B cell (primary cell): ENCODE data around the gene EPB41L5. TPM values are rescaled to one million over a fixed set of nuclear protein-coding genes. Genes with fewer than 3 reads are reported as not detected.
A peak's percentile ranks its signal among the peaks of the same experiment; 100 is the strongest.

Experiments
- ATAC-seq: fragments of 200-7000 bp; cut with Tn5 transposase; one replicate; pipeline ENCODE4 v1.10.0; 2021; ENCODE audit warnings: low read depth, mild to moderate bottlenecking, moderate number of reproducible peaks, moderate library complexity
- CTCF ChIA-PET: fragments of 350-600 bp; sonication (Branson Sonifier 250); formaldehyde crosslinking; loops from one replicate; lab custom pipeline; 2021; ENCODE audit warnings: antibody characterized with exemption, inconsistent platforms; lab: Charles Lee
- POLR2A ChIA-PET: fragments of 350-600 bp; sonication (Branson Sonifier 250); formaldehyde crosslinking; loops from one replicate; lab custom pipeline; 2021; ENCODE audit warnings: antibody characterized with exemption; lab: Charles Lee
- DNase-seq: peaks from one replicate; pipeline ENCODE4 v3.0.0; 2013
- H2AFZ ChIP-seq: 2 replicates; pipeline ENCODE4 v1.6.1; 2012; ENCODE audit warnings: mild to moderate bottlenecking, low read depth, low read length; ENCODE audit not compliant: insufficient read depth, poor library complexity, severe bottlenecking
- H3K27ac ChIP-seq, 2 donors: 1 replicate in 1 of 2; 2 replicates in 1 of 2; pipeline ENCODE4 v1.5.1; 2012 to 2013; ENCODE audit warnings: low read length in 2 of 2, mild to moderate bottlenecking in 2 of 2, moderate library complexity in 1 of 2
- H3K27me3 ChIP-seq, 4 experiments: fragments of 200-600 bp in 1 of 4; sonication (generic) in 1 of 4; replicated peaks in 1 of 4; 1 replicate in 2 of 4; 2 replicates in 2 of 4; pipeline versions ENCODE4 v1.6.1 to v1.7.0; 2013 to 2016; ENCODE audit warnings: low read length in 3 of 4, mild to moderate bottlenecking in 2 of 4, mixed read lengths in 1 of 4, moderate library complexity in 1 of 4; ENCODE audit not compliant: insufficient read depth in 4 of 4, control insufficient read depth in 3 of 4; ENCODE audit errors: control extremely low read depth in 1 of 4
- H3K36me3 ChIP-seq, 2 experiments: replicated peaks in 1 of 2; 1 replicate in 1 of 2; 2 replicates in 1 of 2; pipeline versions ENCODE4 v1.6.1 to v1.7.1; 2013; ENCODE audit warnings: low read length in 1 of 2; ENCODE audit not compliant: insufficient read depth in 2 of 2, control insufficient read depth in 1 of 2; ENCODE audit errors: control extremely low read depth in 1 of 2, extremely low read depth in 1 of 2
- H3K4me1 ChIP-seq, 2 donors: fragments of 200-600 bp in 1 of 2; sonication (generic) in 1 of 2; 1 replicate in 1 of 2; 2 replicates in 1 of 2; pipeline versions ENCODE4 v1.5.1 to v1.6.1; 2013 to 2017; ENCODE audit warnings: low read length in 2 of 2; ENCODE audit not compliant: control insufficient read depth in 2 of 2, insufficient read depth in 2 of 2
- H3K4me2 ChIP-seq: replicated peaks from 2 replicates; pipeline ENCODE3; 2012; ENCODE audit warnings: mild to moderate bottlenecking, low read depth, low read length; ENCODE audit not compliant: poor library complexity, severe bottlenecking
- H3K4me3 ChIP-seq, 5 experiments: fragments of 200-600 bp in 1 of 5; sonication (generic) in 1 of 5; 1 replicate in 3 of 5; 2 replicates in 2 of 5; pipeline versions ENCODE4 v1.5.1 to v1.7.0; 2011 to 2016; ENCODE audit warnings: low read length in 4 of 5, mild to moderate bottlenecking in 4 of 5, low read depth in 2 of 5, control low read depth in 1 of 5, moderate library complexity in 1 of 5; ENCODE audit not compliant: insufficient read depth in 1 of 5; ENCODE audit errors: control extremely low read depth in 1 of 5, extremely low read depth in 1 of 5
- H3K79me2 ChIP-seq: fragments of 200-600 bp; sonication (generic); one replicate; pipeline ENCODE4 v1.6.0; 2016; ENCODE audit warnings: low read length; ENCODE audit not compliant: control insufficient read depth, insufficient read depth
- H3K9ac ChIP-seq: fragments of 200-600 bp; sonication (generic); 2 replicates; pipeline ENCODE4 v1.6.1; 2017; ENCODE audit warnings: mild to moderate bottlenecking, low read length, moderate library complexity
- H3K9me3 ChIP-seq, 3 donors: one replicate each; pipeline versions ENCODE4 v1.6.1 to v1.7.1; 2013; ENCODE audit warnings: low read length in 2 of 3; ENCODE audit not compliant: control insufficient read depth in 2 of 3, insufficient read depth in 1 of 3; ENCODE audit errors: control extremely low read depth in 1 of 3
- H4K20me1 ChIP-seq: 2 replicates; pipeline ENCODE4 v1.6.0; 2012; ENCODE audit warnings: mild to moderate bottlenecking, low read length; ENCODE audit not compliant: insufficient read depth, control insufficient read depth, poor library complexity, severe bottlenecking
- H3K27ac Mint-ChIP-seq: one replicate; pipeline ENCODE4 v1.8.0; 2021; ENCODE audit warnings: mixed read lengths
- H3K27me3 Mint-ChIP-seq: one replicate; pipeline ENCODE4 v1.8.0; 2021; ENCODE audit warnings: mixed read lengths
- H3K4me1 Mint-ChIP-seq: one replicate; pipeline ENCODE4 v1.8.0; 2021; ENCODE audit warnings: mixed read lengths
- H3K4me3 Mint-ChIP-seq: one replicate; pipeline ENCODE4 v1.8.0; 2021; ENCODE audit warnings: mixed read lengths
- H3K9me3 Mint-ChIP-seq: one replicate; pipeline ENCODE4 v1.8.0; 2022; ENCODE audit warnings: mixed read lengths; ENCODE audit not compliant: insufficient read depth
- CTCF ChIP-seq: fragments of 200-600 bp; IDR thresholded peaks from one replicate; pipeline ENCODE4 v1.8.0; 2022; ENCODE audit warnings: antibody characterized with exemption, mild to moderate bottlenecking
- EZH2 ChIP-seq: IDR thresholded peaks from 2 replicates; pipeline ENCODE4 v1.6.1; 2012; ENCODE audit warnings: borderline replicate concordance, low read depth, mild to moderate bottlenecking, moderate library complexity, low read length; ENCODE audit not compliant: insufficient read depth, poor library complexity, severe bottlenecking
- WGBS: methylation state at CpG from one replicate; pipeline ENCODE4 v1.1.5; 2013; ENCODE audit warnings: missing lambda C conversion rate; ENCODE audit not compliant: insufficient coverage; 5-methylcytosine and 5-hydroxymethylcytosine counted together
- intact Hi-C: fragments of 100-400 bp; cut with micrococcal nuclease; formaldehyde crosslinking; loops from one replicate; pipeline ENCODE4 v1.10.0; 2022
- polyA plus RNA-seq: library from polyadenylated mRNA; depleted of rRNA; stranded (reverse); fragments of >200 nt; gene quantifications from 2 replicates; pipeline ENCODE4 v1.2.3, GENCODE V29; 2012
- total RNA-seq, 2 donors: library from RNA; stranded (reverse); fragments of 120-200 nt in 1 of 2; gene quantifications; 1 replicate in 1 of 2; 2 replicates in 1 of 2; pipeline versions ENCODE4 v1.2.3 to v1.2.4, GENCODE V29; 2013 to 2022

Gene EPB41L5
- total and polyA plus RNA-seq, 2 donors (not counting 1 experiment from before 2014, with no cell fraction given), result 3.9 to 14.0 TPM

DNA sequence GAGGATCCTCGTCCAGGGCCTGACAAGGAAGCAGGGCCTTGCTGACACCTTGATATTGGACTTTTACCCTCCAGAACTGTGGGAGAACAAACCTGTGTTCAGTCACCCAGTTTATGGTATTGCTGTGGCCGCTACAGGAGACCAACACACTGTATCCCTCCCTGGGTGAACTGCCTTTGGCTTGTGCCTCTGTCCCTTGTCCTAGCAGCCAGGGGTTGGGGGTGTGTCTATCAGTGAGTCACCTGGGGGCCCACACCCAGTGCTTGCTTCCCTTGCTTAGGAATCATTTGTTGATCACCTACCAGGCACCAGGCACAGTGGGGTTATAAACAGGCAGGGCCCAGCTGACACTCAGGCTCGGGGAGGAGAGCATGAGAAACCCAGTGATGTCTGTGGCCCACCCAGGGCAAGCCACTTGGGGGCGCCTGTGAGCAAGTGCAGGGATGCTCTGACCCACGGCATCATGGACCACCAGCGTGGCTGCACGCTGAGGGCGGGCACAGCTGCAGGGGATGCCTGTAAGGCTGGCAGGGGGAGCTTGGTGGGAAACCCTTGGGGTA lies 193.2 kb downstream of the EPB41L5 start:
- Histone ChIP-seq H2AFZ (no peak overlapping the region), H3K9ac (no peak overlapping the region), H3K27me3 (no peaks in the 10 kb centered on the region), H3K4me3 (no peak overlapping the region), H3K9me3 (peaks cover 0 to 3% (median 0%) of the 10 kb centered on the region in 3 donors), H3K79me2 (no peaks in the 10 kb centered on the region), H3K36me3 (no peaks in the 10 kb centered on the region), H3K4me2 (no peak overlapping the region), H3K4me1 (peaks cover 4 to 7% of the 10 kb centered on the region in 2 donors), H4K20me1 (no peaks in the 10 kb centered on the region), H3K27ac (no peak overlapping the region)
- Mint-ChIP-seq H3K27me3 (no peaks in the 10 kb centered on the region), H3K4me3 (no peak overlapping the region), H3K27ac (no peak overlapping the region), H3K9me3 (no peaks in the 10 kb centered on the region), H3K4me1 (peaks cover 5% of the 10 kb centered on the region)
- CTCF ChIA-PET, result interaction anchor here (1.2 to 2.6 kb wide), 4 partner anchors 29 to 107 kb away, joined by 4 to 16 read pairs (median 4); no protein-coding TSS in a partner anchor
- POLR2A ChIA-PET, result no interaction called here
- intact Hi-C loops, result loop anchor here (1.0 kb wide), 1 partner anchor 107 kb away; no protein-coding TSS in a partner anchor
- TF ChIP-seq EZH2, result no peak
- TF ChIP-seq CTCF, result no peak
- ATAC-seq, result no peak
- DNase-seq, result peak; percentile 26
- 81% methylated on average over 8 of the region's 8 CpGs for WGBS
